Stomach (tissue), 4 donors: ENCODE results near the gene CCNJ.

Experiments
- EP300 ChIP-seq: sonication (generic); formaldehyde crosslinking; IDR thresholded peaks from one replicate; pipeline ENCODE4 v1.6.1; 2017; ENCODE audit warnings: antibody characterized with exemption
- POLR2A ChIP-seq, 4 donors: fragments of 450-650 bp; IDR thresholded peaks; one replicate each; pipeline ENCODE4 v1.6.1; 2016; ENCODE audit warnings: antibody characterized with exemption in 4 of 4, control low read depth in 2 of 4, mild to moderate bottlenecking in 1 of 4, moderate library complexity in 1 of 4

- TF ChIP-seq EP300 (no peak), POLR2A (IDR thresholded peaks at IDR 0.05) (no peak)
These were observed 50.6 kb downstream of the CCNJ start for GRCh38 chr10:96093948-96094347.
